Trophoblast cell (in vitro differentiated cells and primary cell): Measurements from ENCODE around the gene CZIB.

Experiments
- DNase-seq, 2 donors: peaks; one replicate each; pipeline ENCODE4 v3.0.0-alpha.2; 2016
- H2AFZ ChIP-seq: 2 replicates; pipeline ENCODE4 v1.6.1; 2013; ENCODE audit warnings: low read length, moderate library complexity, mild to moderate bottlenecking; ENCODE audit not compliant: insufficient read depth, poor library complexity
- H2AK5ac ChIP-seq: 2 replicates; pipeline ENCODE4 v1.6.1; 2013; ENCODE audit warnings: mild to moderate bottlenecking, low read length
- H2BK120ac ChIP-seq: 2 replicates; pipeline ENCODE4 v1.6.1; 2013; ENCODE audit warnings: low read length, mild to moderate bottlenecking, moderate library complexity; ENCODE audit not compliant: insufficient read depth, poor library complexity
- H2BK12ac ChIP-seq: 2 replicates; pipeline ENCODE4 v1.6.1; 2013; ENCODE audit warnings: mild to moderate bottlenecking, low read length, moderate library complexity
- H2BK5ac ChIP-seq: 2 replicates; pipeline ENCODE4 v1.6.1; 2013; ENCODE audit warnings: low read length, low read depth, moderate library complexity, mild to moderate bottlenecking; ENCODE audit not compliant: poor library complexity
- H3K14ac ChIP-seq: 2 replicates; pipeline ENCODE4 v1.6.1; 2013; ENCODE audit warnings: mild to moderate bottlenecking, low read length
- H3K18ac ChIP-seq: 2 replicates; pipeline ENCODE4 v1.6.1; 2013; ENCODE audit warnings: mild to moderate bottlenecking, low read length
- H3K23ac ChIP-seq: 2 replicates; pipeline ENCODE4 v1.6.1; 2013; ENCODE audit warnings: low read length
- H3K27ac ChIP-seq: 2 replicates; pipeline ENCODE4 v1.5.1; 2013; ENCODE audit warnings: low read depth, mild to moderate bottlenecking, inconsistent platforms, low read length, moderate library complexity
- H3K27me3 ChIP-seq: 2 replicates; pipeline ENCODE4 v1.6.1; 2013; ENCODE audit warnings: inconsistent platforms, mild to moderate bottlenecking, low read length, moderate library complexity; ENCODE audit not compliant: insufficient read depth
- H3K36me3 ChIP-seq, 2 experiments: 1 replicate in 1 of 2; 2 replicates in 1 of 2; pipeline ENCODE4 v1.6.1; 2013; ENCODE audit warnings: low read length in 2 of 2, mild to moderate bottlenecking in 2 of 2, moderate library complexity in 1 of 2; ENCODE audit not compliant: insufficient read depth in 2 of 2, control insufficient read depth in 1 of 2
- H3K4ac ChIP-seq: 2 replicates; pipeline ENCODE4 v1.6.1; 2013; ENCODE audit warnings: low read depth, mild to moderate bottlenecking, low read length, moderate library complexity
- H3K4me1 ChIP-seq, 2 experiments: 1 replicate in 1 of 2; 2 replicates in 1 of 2; pipeline ENCODE4 v1.6.1; 2013; ENCODE audit warnings: low read length in 2 of 2, mild to moderate bottlenecking in 2 of 2, moderate library complexity in 1 of 2; ENCODE audit not compliant: insufficient read depth in 2 of 2, control insufficient read depth in 1 of 2
- H3K4me2 ChIP-seq: 2 replicates; pipeline ENCODE4 v1.6.1; 2013; ENCODE audit warnings: inconsistent platforms, mild to moderate bottlenecking, low read length, moderate library complexity
- H3K4me3 ChIP-seq: 2 replicates; pipeline ENCODE4 v1.5.1; 2013; ENCODE audit warnings: mild to moderate bottlenecking, low read depth, low read length, inconsistent platforms
- H3K79me1 ChIP-seq: one replicate; pipeline ENCODE4 v1.6.1; 2013; ENCODE audit warnings: low read length
- H3K79me2 ChIP-seq: 2 replicates; pipeline ENCODE4 v1.6.1; 2013; ENCODE audit warnings: low read length, mild to moderate bottlenecking; ENCODE audit not compliant: control insufficient read depth, insufficient read depth, poor library complexity
- H3K9ac ChIP-seq: 2 replicates; pipeline ENCODE4 v1.6.1; 2013; ENCODE audit warnings: mild to moderate bottlenecking, low read length
- H3K9me3 ChIP-seq: 2 replicates; pipeline ENCODE4 v1.6.1; 2013; ENCODE audit warnings: low read depth, mild to moderate bottlenecking, control low read depth, inconsistent platforms, low read length; ENCODE audit not compliant: insufficient read depth
- H4K12ac ChIP-seq: 2 replicates; pipeline ENCODE4 v1.6.1; 2013; ENCODE audit warnings: low read depth, mild to moderate bottlenecking, low read length, moderate library complexity
- H4K8ac ChIP-seq: 2 replicates; pipeline ENCODE4 v1.6.1; 2013; ENCODE audit warnings: low read depth, mild to moderate bottlenecking, low read length, moderate library complexity
- H4K91ac ChIP-seq: one replicate; pipeline ENCODE4 v1.6.1; 2013; ENCODE audit warnings: low read depth, mild to moderate bottlenecking, low read length, moderate library complexity
- WGBS: extraction: QIAGEN DNeasy Blood & Tissue Kit; methylation state at CpG from one replicate; pipeline ENCODE4 v1.1.7; 2013; ENCODE audit warnings: missing lambda C conversion rate; ENCODE audit not compliant: insufficient read length, insufficient coverage; ENCODE audit errors: extremely low coverage; 5-methylcytosine and 5-hydroxymethylcytosine counted together

CZIB gene

DNA sequence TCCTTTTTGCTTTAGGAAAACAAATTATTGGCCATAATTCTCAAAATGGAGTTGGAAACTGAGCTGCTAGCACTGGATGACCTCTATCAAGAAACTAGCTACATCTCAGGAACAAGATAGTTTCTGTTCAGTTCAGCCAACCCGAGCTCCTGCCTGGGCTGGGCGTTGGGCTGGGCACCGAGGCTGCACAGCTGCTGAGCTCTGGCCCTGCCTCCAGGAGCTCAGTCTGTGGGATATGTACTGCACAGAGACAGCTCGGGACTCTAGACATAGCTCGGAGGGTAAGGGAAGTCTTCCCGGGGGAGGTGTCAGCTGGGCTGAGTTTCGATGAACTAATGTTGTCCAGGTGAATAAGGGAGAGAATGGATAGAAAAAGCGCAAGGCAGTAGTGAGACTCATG lies 53.5 kb downstream of the CZIB start:
- no peak overlapping the region for H2BK5ac ChIP-seq
- no peaks in the 10 kb centered on the region for H3K36me3 ChIP-seq
- no peak overlapping the region for H3K18ac ChIP-seq
- H3K4me1 ChIP-seq = peaks cover 0 to 2% of the 10 kb centered on the region in 2 experiments
- H3K27ac ChIP-seq = no peak overlapping the region
- H3K79me1 ChIP-seq = peaks cover 1% of the 10 kb centered on the region
- H3K4me2 ChIP-seq = no peak overlapping the region
- no peak overlapping the region for H3K9ac ChIP-seq
- no peak overlapping the region for H4K91ac ChIP-seq
- H2BK12ac ChIP-seq = no peak overlapping the region
- H3K27me3 ChIP-seq = no peaks in the 10 kb centered on the region
- H3K23ac ChIP-seq = no peak overlapping the region
- no peaks in the 10 kb centered on the region for H3K79me2 ChIP-seq
- WGBS = no CpG with 5 or more reads among the region's 8 CpGs
- no peak for DNase-seq
- H4K12ac ChIP-seq = no peak overlapping the region
- no peak overlapping the region for H4K8ac ChIP-seq
- no peak overlapping the region for H3K4ac ChIP-seq
- H2AFZ ChIP-seq = no peak overlapping the region
- H3K14ac ChIP-seq = no peak overlapping the region
- H3K9me3 ChIP-seq = no peaks in the 10 kb centered on the region
- H3K4me3 ChIP-seq = no peak overlapping the region
- no peak overlapping the region for H2AK5ac ChIP-seq
- H2BK120ac ChIP-seq = no peak overlapping the region

DNA sequence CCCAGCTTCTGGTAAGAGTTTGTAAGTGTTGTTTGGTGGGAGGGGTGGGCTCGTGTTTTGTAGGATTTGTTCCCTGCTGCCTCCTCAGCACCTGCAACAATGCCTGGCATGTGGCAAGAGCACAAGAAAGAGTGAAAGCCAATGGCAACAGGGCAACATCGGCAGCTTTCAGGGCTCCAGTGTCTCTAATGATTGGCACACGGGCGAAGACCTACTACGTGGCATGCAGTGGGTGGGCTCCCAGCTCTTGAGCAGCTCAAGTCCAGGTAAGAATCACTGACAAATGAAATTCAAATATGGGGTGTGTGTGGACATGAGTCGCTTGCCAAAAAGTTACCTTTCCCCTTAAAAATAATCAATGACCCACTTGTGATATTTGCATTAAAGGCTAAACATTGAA lies 54.1 kb downstream of the CZIB start:
- Histone ChIP-seq H2BK120ac (no peak overlapping the region), H2AK5ac (no peak overlapping the region), H3K4me2 (no peak overlapping the region), H3K23ac (no peak overlapping the region), H3K27ac (no peak overlapping the region), H3K9ac (no peak overlapping the region), H3K14ac (no peak overlapping the region), H4K91ac (no peak overlapping the region), H3K4ac (no peak overlapping the region), H3K9me3 (no peaks in the 10 kb centered on the region), H3K4me3 (no peak overlapping the region), H2AFZ (no peak overlapping the region), H4K8ac (no peak overlapping the region), H3K18ac (no peak overlapping the region), H3K27me3 (no peaks in the 10 kb centered on the region), H3K36me3 (no peaks in the 10 kb centered on the region), H3K79me1 (peaks cover 1% of the 10 kb centered on the region), H4K12ac (no peak overlapping the region), H2BK5ac (no peak overlapping the region), H2BK12ac (no peak overlapping the region), H3K4me1 (peaks cover 0 to 2% of the 10 kb centered on the region in 2 experiments), H3K79me2 (no peaks in the 10 kb centered on the region)
- WGBS = no CpG with 5 or more reads among the region's 6 CpGs
- DNase-seq = no peak

DNA sequence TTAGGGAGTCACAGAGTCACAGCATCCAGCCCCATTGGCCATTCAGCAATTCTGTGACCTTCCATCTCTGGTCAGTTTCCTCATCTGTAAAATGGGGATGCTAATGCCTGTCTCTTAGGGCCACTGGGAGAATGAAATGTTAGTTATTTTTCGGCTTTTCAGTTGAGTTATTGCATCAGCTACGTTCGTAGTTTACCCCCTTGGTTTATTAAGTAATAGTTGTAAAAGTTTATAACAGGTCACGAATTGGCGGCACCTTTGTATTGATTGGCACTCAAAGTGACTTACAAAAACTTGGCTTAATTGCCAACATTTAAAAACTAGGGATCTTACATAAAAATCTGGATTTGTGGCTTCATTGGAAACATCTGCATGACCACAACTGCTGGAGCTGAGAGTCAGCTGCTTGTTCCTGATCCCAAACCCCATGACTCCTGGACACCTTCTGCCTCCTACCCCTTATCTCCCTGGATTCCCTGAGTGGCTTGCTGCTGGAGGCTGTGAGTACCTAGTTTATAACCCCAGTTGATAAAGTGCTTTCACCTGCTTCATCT lies 54.9 kb downstream of the CZIB start:
- no peak overlapping the region for H4K91ac ChIP-seq
- H3K9ac ChIP-seq = no peak overlapping the region
- no peak overlapping the region for H3K4ac ChIP-seq
- H3K18ac ChIP-seq = no peak overlapping the region
- H3K4me3 ChIP-seq = no peak overlapping the region
- H2BK120ac ChIP-seq = no peak overlapping the region
- H3K4me2 ChIP-seq = no peak overlapping the region
- peaks cover 1% of the 10 kb centered on the region for H3K79me1 ChIP-seq
- no peak overlapping the region for H3K27ac ChIP-seq
- H3K4me1 ChIP-seq = peaks cover 0 to 2% of the 10 kb centered on the region in 2 experiments
- H3K27me3 ChIP-seq = no peaks in the 10 kb centered on the region
- WGBS = no CpG with 5 or more reads among the region's 5 CpGs
- H3K9me3 ChIP-seq = no peaks in the 10 kb centered on the region
- H2BK5ac ChIP-seq = no peak overlapping the region
- H2BK12ac ChIP-seq = no peak overlapping the region
- no peak overlapping the region for H3K14ac ChIP-seq
- no peak overlapping the region for H2AK5ac ChIP-seq
- no peaks in the 10 kb centered on the region for H3K79me2 ChIP-seq
- no peak overlapping the region for H4K8ac ChIP-seq
- H4K12ac ChIP-seq = no peak overlapping the region
- no peak overlapping the region for H2AFZ ChIP-seq
- H3K36me3 ChIP-seq = no peaks in the 10 kb centered on the region
- H3K23ac ChIP-seq = no peak overlapping the region
- DNase-seq = no peak
